ENCODE measurements around the gene DNAH1. TPM values are rescaled to one million over a fixed set of nuclear protein-coding genes. Genes with fewer than 3 reads are reported as not detected.

The DNAH1 gene
- total RNA-seq, 1 experiment from 2014 or later, result 5.5 TPM

DNA sequence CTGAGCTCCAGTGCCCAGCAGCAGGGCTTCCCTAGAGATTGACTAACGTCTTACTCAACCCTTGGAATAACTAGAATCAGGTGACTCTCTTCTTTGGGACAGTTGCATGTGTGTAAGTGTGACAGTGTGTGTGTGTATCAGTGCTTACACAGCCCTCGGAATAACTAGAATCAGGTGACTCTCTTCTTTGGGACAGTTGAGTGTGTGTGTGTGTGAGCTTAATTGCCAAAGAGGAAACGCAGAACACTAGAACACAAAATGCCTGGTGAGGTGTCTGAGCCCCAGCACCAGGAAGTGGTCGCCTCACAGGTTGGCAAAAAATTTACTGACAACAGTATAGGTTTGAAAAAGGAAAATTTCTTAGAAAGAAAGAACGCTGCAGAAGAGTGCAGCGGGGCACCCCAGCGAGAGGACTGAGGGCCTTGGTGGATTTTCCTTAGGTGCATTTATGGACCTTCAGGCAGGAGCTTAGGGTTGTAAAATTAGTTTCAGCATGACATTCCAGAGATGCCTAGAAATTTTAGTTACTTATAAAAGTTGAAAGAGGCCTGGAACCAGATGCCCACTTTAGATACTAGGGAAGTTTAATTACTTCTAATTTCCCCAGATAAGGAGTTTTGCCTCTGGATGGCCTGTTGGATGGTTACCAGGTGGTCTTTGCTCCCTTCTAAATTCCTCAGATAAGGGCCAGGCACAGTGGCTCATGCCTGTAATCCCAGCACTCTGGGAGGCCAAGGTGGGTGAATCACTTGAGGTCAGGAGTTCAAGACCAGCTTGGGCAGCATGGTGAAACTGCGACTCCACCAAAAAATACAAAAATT, 33.9 kb upstream of the DNAH1 start:
- Histone ChIP-seq H3K9me3 (ENCODE audit: control insufficient read depth in 1 of 2, insufficient read depth in 1 of 2, low read depth in 1 of 2, low read length in 2 of 2) (no peaks in the 10 kb centered on the region), H3K79me2 (ENCODE audit: insufficient read depth, low read length) (peaks cover 17% of the 10 kb centered on the region), H3K4me1 (ENCODE audit: control insufficient read depth in 1 of 2, insufficient read depth in 2 of 2, low read length in 2 of 2) (peaks cover 10 to 49% of the 10 kb centered on the region in 2 experiments; a peak in 3 of 4 replicates), H2AFZ (ENCODE audit: low read depth, low read length, poor library complexity, severe bottlenecking) (no peak overlapping the region), H3K9me2 (ENCODE audit: insufficient read depth) (no peaks in the 10 kb centered on the region), H3K36me3 (ENCODE audit: control insufficient read depth in 1 of 2, insufficient read depth in 2 of 2, low read length in 2 of 2) (no peaks in the 10 kb centered on the region), H3K9ac (ENCODE audit: low read length) (peak overlapping the region; percentile 19), H3K27me3 (ENCODE audit: insufficient read depth, low read length) (no peaks in the 10 kb centered on the region), H3K4me3 (replicated peaks in 1 of 2; ENCODE audit: low read depth in 1 of 2, low read length in 2 of 2) (peak overlapping the region in 1 of 2 experiments; percentile 14; a peak in 1 of 4 replicates), H4K20me1 (ENCODE audit: insufficient read depth) (no peaks in the 10 kb centered on the region), H3K27ac (ENCODE audit: low read depth, low read length) (no peak overlapping the region), H3K4me2 (ENCODE audit: low read length) (peak overlapping the region; percentile 60)
- RAD21 ChIA-PET (ENCODE audit: low non-redundant PET in 1 of 2, low total read pairs in 2 of 2, uncharacterized antibody in 2 of 2, unreplicated experiment in 2 of 2), result no interaction called here
- ATAC-seq (no peak), DNase-seq (ENCODE audit: low read depth, low spot score) (no peak)
- no TSS peak for BruUV-seq (replicated peaks)
- TF ChIP-seq CEBPB (IDR thresholded peaks at IDR 0.05; ENCODE audit: low read depth), result no peak
- TF ChIP-seq SP1 (IDR thresholded peaks at IDR 0.05; ENCODE audit: low read depth), result no peak
- no peak for TF ChIP-seq JUND (IDR thresholded peaks at IDR 0.05)
- TF ChIP-seq, protein P1, sequence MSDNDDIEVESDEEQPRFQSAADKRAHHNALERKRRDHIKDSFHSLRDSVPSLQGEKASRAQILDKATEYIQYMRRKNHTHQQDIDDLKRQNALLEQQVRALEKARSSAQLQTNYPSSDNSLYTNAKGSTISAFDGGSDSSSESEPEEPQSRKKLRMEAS (IDR thresholded peaks at IDR 0.05), result no peak
- CTCF ChIA-PET, result interaction anchor here (1.3 to 1.5 kb wide), 2 partner anchors 45 to 62 kb away, joined by 4 to 5 read pairs; no protein-coding TSS in a partner anchor
- intact Hi-C loops (cut with micrococcal nuclease), result no loop called here
- POLR2A ChIA-PET, result no interaction called here

- POLR2A ChIA-PET, result interaction anchor here (0.6 to 0.7 kb wide), 2 partner anchors 12 to 1555 kb away, joined by 3 to 4 read pairs; no protein-coding TSS in a partner anchor
- intact Hi-C loops (cut with micrococcal nuclease), result no loop called here
- no peaks in the 10 kb centered on the region for H3K9me3 ChIP-seq (ENCODE audit: control insufficient read depth in 1 of 2, insufficient read depth in 1 of 2, low read depth in 1 of 2, low read length in 2 of 2)
- RAD21 ChIA-PET (ENCODE audit: low non-redundant PET in 1 of 2, low total read pairs in 2 of 2, uncharacterized antibody in 2 of 2, unreplicated experiment in 2 of 2), result no interaction called here
- ATAC-seq, result no peak
- no peak overlapping the region for H2AFZ ChIP-seq (ENCODE audit: low read depth, low read length, poor library complexity, severe bottlenecking)
- H3K27ac ChIP-seq (ENCODE audit: low read depth, low read length), result no peak overlapping the region
- peak overlapping the region; percentile 60; the same call in 1 of the 2 replicates for H3K4me2 ChIP-seq (ENCODE audit: low read length)
- H3K9ac ChIP-seq (ENCODE audit: low read length), result 0 out of 2 replicates have a peak overlapping the region, but pooled peaks have one; percentile 4
- no peaks in the 10 kb centered on the region for H4K20me1 ChIP-seq (ENCODE audit: insufficient read depth)
- no peaks in the 10 kb centered on the region for H3K36me3 ChIP-seq (ENCODE audit: control insufficient read depth in 1 of 2, insufficient read depth in 2 of 2, low read length in 2 of 2)
- H3K4me3 ChIP-seq (replicated peaks in 1 of 2; ENCODE audit: low read depth in 1 of 2, low read length in 2 of 2), result no peak overlapping the region
- peaks cover 10 to 48% of the 10 kb centered on the region in 2 experiments; a peak in 3 of 4 replicates for H3K4me1 ChIP-seq (ENCODE audit: control insufficient read depth in 1 of 2, insufficient read depth in 2 of 2, low read length in 2 of 2)
- H3K79me2 ChIP-seq (ENCODE audit: insufficient read depth, low read length), result peaks cover 7% of the 10 kb centered on the region
- no peak for DNase-seq (ENCODE audit: low read depth, low spot score)
- no peaks in the 10 kb centered on the region for H3K9me2 ChIP-seq (ENCODE audit: insufficient read depth)
- BruUV-seq (replicated peaks), result no TSS peak
- CTCF ChIA-PET, result no interaction called here
- H3K27me3 ChIP-seq (ENCODE audit: insufficient read depth, low read length), result no peaks in the 10 kb centered on the region
- TF ChIP-seq RAD21 (IDR thresholded peaks at IDR 0.05; ENCODE audit: low read depth) (no peak), ZNF274 (IDR thresholded peaks at IDR 0.05; ENCODE audit: low read depth, low read length) (no peak), JUND (IDR thresholded peaks at IDR 0.05) (no peak), EZH2 (IDR thresholded peaks at IDR 0.05) (no peak), FOSL1 (IDR thresholded peaks at IDR 0.05; ENCODE audit: low read depth) (no peak), SP1 (IDR thresholded peaks at IDR 0.05; ENCODE audit: low read depth) (no peak), ZFX (IDR thresholded peaks at IDR 0.05) (no peak), CTCF (IDR thresholded peaks at IDR 0.05 in 2 of 3, conservative IDR thresholded peaks at IDR 0.05 in 1 of 3; ENCODE audit: borderline replicate concordance in 1 of 3, insufficient read depth in 1 of 3, low read depth in 2 of 3, low read length in 2 of 3) (no peak), CBX3 (IDR thresholded peaks at IDR 0.05; ENCODE audit: low read depth) (no peak), CEBPB (IDR thresholded peaks at IDR 0.05; ENCODE audit: low read depth) (no peak), EGR1 (IDR thresholded peaks at IDR 0.05; ENCODE audit: low read depth) (no peak), ELF1 (IDR thresholded peaks at IDR 0.05; ENCODE audit: borderline replicate concordance, low read depth) (no peak)
- TF ChIP-seq, protein P2, sequence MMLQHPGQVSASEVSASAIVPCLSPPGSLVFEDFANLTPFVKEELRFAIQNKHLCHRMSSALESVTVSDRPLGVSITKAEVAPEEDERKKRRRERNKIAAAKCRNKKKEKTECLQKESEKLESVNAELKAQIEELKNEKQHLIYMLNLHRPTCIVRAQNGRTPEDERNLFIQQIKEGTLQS (IDR thresholded peaks at IDR 0.05), result no peak
- TF ChIP-seq, protein P1 (IDR thresholded peaks at IDR 0.05), result no peak
- TF ChIP-seq, protein P3, sequence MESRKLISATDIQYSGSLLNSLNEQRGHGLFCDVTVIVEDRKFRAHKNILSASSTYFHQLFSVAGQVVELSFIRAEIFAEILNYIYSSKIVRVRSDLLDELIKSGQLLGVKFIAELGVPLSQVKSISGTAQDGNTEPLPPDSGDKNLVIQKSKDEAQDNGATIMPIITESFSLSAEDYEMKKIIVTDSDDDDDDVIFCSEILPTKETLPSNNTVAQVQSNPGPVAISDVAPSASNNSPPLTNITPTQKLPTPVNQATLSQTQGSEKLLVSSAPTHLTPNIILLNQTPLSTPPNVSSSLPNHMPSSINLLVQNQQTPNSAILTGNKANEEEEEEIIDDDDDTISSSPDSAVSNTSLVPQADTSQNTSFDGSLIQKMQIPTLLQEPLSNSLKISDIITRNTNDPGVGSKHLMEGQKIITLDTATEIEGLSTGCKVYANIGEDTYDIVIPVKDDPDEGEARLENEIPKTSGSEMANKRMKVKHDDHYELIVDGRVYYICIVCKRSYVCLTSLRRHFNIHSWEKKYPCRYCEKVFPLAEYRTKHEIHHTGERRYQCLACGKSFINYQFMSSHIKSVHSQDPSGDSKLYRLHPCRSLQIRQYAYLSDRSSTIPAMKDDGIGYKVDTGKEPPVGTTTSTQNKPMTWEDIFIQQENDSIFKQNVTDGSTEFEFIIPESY (IDR thresholded peaks at IDR 0.05; ENCODE audit: extremely low read depth, insufficient replicate concordance, low read length), result no peak
Measured at GRCh38 chr3:52283306-52283705, 32.8 kb upstream of the DNAH1 start.
